Trophoblast cell (in vitro differentiated cells and primary cell): ENCODE measurements around the gene COMMD1.
"Not testable (repeated sequence)": the region's sequence is repeated elsewhere in the genome, so short reads cannot be mapped to it uniquely, and the experiment has no call there.

ENCODE experiments used
- DNase-seq, 2 donors: peaks; one replicate each; pipeline ENCODE4 v3.0.0-alpha.2; 2016
- H2AFZ ChIP-seq: 2 replicates; pipeline ENCODE4 v1.6.1; 2013; ENCODE audit warnings: low read length, moderate library complexity, mild to moderate bottlenecking; ENCODE audit not compliant: insufficient read depth, poor library complexity
- H2AK5ac ChIP-seq: 2 replicates; pipeline ENCODE4 v1.6.1; 2013; ENCODE audit warnings: mild to moderate bottlenecking, low read length
- H2BK120ac ChIP-seq: 2 replicates; pipeline ENCODE4 v1.6.1; 2013; ENCODE audit warnings: low read length, mild to moderate bottlenecking, moderate library complexity; ENCODE audit not compliant: insufficient read depth, poor library complexity
- H2BK12ac ChIP-seq: 2 replicates; pipeline ENCODE4 v1.6.1; 2013; ENCODE audit warnings: mild to moderate bottlenecking, low read length, moderate library complexity
- H2BK5ac ChIP-seq: 2 replicates; pipeline ENCODE4 v1.6.1; 2013; ENCODE audit warnings: low read length, low read depth, moderate library complexity, mild to moderate bottlenecking; ENCODE audit not compliant: poor library complexity
- H3K14ac ChIP-seq: 2 replicates; pipeline ENCODE4 v1.6.1; 2013; ENCODE audit warnings: mild to moderate bottlenecking, low read length
- H3K18ac ChIP-seq: 2 replicates; pipeline ENCODE4 v1.6.1; 2013; ENCODE audit warnings: mild to moderate bottlenecking, low read length
- H3K23ac ChIP-seq: 2 replicates; pipeline ENCODE4 v1.6.1; 2013; ENCODE audit warnings: low read length
- H3K27ac ChIP-seq: 2 replicates; pipeline ENCODE4 v1.5.1; 2013; ENCODE audit warnings: low read depth, mild to moderate bottlenecking, inconsistent platforms, low read length, moderate library complexity
- H3K27me3 ChIP-seq: 2 replicates; pipeline ENCODE4 v1.6.1; 2013; ENCODE audit warnings: inconsistent platforms, mild to moderate bottlenecking, low read length, moderate library complexity; ENCODE audit not compliant: insufficient read depth
- H3K36me3 ChIP-seq, 2 experiments: 1 replicate in 1 of 2; 2 replicates in 1 of 2; pipeline ENCODE4 v1.6.1; 2013; ENCODE audit warnings: low read length in 2 of 2, mild to moderate bottlenecking in 2 of 2, moderate library complexity in 1 of 2; ENCODE audit not compliant: insufficient read depth in 2 of 2, control insufficient read depth in 1 of 2
- H3K4ac ChIP-seq: 2 replicates; pipeline ENCODE4 v1.6.1; 2013; ENCODE audit warnings: low read depth, mild to moderate bottlenecking, low read length, moderate library complexity
- H3K4me1 ChIP-seq, 2 experiments: 1 replicate in 1 of 2; 2 replicates in 1 of 2; pipeline ENCODE4 v1.6.1; 2013; ENCODE audit warnings: low read length in 2 of 2, mild to moderate bottlenecking in 2 of 2, moderate library complexity in 1 of 2; ENCODE audit not compliant: insufficient read depth in 2 of 2, control insufficient read depth in 1 of 2
- H3K4me2 ChIP-seq: 2 replicates; pipeline ENCODE4 v1.6.1; 2013; ENCODE audit warnings: inconsistent platforms, mild to moderate bottlenecking, low read length, moderate library complexity
- H3K4me3 ChIP-seq: 2 replicates; pipeline ENCODE4 v1.5.1; 2013; ENCODE audit warnings: mild to moderate bottlenecking, low read depth, low read length, inconsistent platforms
- H3K79me1 ChIP-seq: one replicate; pipeline ENCODE4 v1.6.1; 2013; ENCODE audit warnings: low read length
- H3K79me2 ChIP-seq: 2 replicates; pipeline ENCODE4 v1.6.1; 2013; ENCODE audit warnings: low read length, mild to moderate bottlenecking; ENCODE audit not compliant: control insufficient read depth, insufficient read depth, poor library complexity
- H3K9ac ChIP-seq: 2 replicates; pipeline ENCODE4 v1.6.1; 2013; ENCODE audit warnings: mild to moderate bottlenecking, low read length
- H3K9me3 ChIP-seq: 2 replicates; pipeline ENCODE4 v1.6.1; 2013; ENCODE audit warnings: low read depth, mild to moderate bottlenecking, control low read depth, inconsistent platforms, low read length; ENCODE audit not compliant: insufficient read depth
- H4K12ac ChIP-seq: 2 replicates; pipeline ENCODE4 v1.6.1; 2013; ENCODE audit warnings: low read depth, mild to moderate bottlenecking, low read length, moderate library complexity
- H4K8ac ChIP-seq: 2 replicates; pipeline ENCODE4 v1.6.1; 2013; ENCODE audit warnings: low read depth, mild to moderate bottlenecking, low read length, moderate library complexity
- H4K91ac ChIP-seq: one replicate; pipeline ENCODE4 v1.6.1; 2013; ENCODE audit warnings: low read depth, mild to moderate bottlenecking, low read length, moderate library complexity
- WGBS: extraction: QIAGEN DNeasy Blood & Tissue Kit; methylation state at CpG from one replicate; pipeline ENCODE4 v1.1.7; 2013; ENCODE audit warnings: missing lambda C conversion rate; ENCODE audit not compliant: insufficient read length, insufficient coverage; ENCODE audit errors: extremely low coverage; 5-methylcytosine and 5-hydroxymethylcytosine counted together

Gene COMMD1

DNA sequence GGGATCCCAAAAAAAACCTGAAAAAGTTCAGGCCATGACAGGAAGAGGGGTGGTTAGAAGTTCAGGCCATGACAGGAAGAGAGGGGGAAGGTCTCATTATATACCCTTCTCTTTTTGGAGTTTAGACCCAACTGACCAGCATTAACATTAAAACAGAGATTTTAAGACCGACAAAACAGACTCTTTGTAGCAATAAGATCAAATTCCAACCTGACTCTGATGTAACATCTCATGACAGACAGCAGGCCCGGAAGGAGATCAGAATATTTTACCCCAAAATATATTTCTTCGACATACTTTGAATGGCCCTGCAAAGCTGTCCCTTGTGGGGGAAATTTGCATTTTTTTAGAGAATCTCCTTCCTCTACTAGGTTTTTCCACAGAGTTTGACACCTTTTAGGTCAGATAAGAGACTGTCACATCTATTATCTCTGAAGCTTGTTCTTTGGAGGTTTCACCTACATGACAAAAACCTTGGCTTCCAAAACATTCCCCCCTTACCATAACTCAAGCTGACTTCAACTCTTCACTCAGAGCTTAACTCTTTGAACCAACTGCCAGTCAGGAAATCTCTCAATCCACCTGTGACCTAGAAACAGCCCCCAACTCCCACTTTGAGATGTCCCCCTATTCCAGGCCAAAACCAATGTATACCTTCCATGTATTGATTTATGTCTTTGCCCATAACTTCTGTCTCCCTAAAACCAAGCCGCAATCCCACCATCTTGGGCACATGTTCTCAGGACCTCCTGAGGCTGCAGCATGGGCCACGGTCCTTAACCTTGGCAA is 239.4 kb downstream of the COMMD1 start:
- H2BK120ac ChIP-seq, result no peak overlapping the region
- H4K8ac ChIP-seq, result no peak overlapping the region
- no peak overlapping the region for H3K18ac ChIP-seq
- H3K79me2 ChIP-seq, result peaks cover 3% of the 10 kb centered on the region
- no peak for DNase-seq
- H3K4ac ChIP-seq, result no peak overlapping the region
- H3K79me1 ChIP-seq, result peaks cover 7% of the 10 kb centered on the region
- no peak overlapping the region for H3K27ac ChIP-seq
- H2BK12ac ChIP-seq, result no peak overlapping the region
- H3K9ac ChIP-seq, result no peak overlapping the region
- H3K14ac ChIP-seq, result no peak overlapping the region
- H2AFZ ChIP-seq, result no peak overlapping the region
- WGBS, result no CpG with 5 or more reads among the region's 5 CpGs
- H3K4me3 ChIP-seq, result no peak overlapping the region
- no peak overlapping the region for H2BK5ac ChIP-seq
- no peaks in the 10 kb centered on the region for H3K9me3 ChIP-seq
- no peak overlapping the region for H3K23ac ChIP-seq
- no peak overlapping the region for H4K91ac ChIP-seq
- H3K36me3 ChIP-seq, result peaks cover 0 to 2% of the 10 kb centered on the region in 2 experiments
- peaks cover 3 to 7% of the 10 kb centered on the region in 2 experiments for H3K4me1 ChIP-seq
- no peaks in the 10 kb centered on the region for H3K27me3 ChIP-seq
- H4K12ac ChIP-seq, result no peak overlapping the region
- H3K4me2 ChIP-seq, result no peak overlapping the region
- no peak overlapping the region for H2AK5ac ChIP-seq

- Histone ChIP-seq H3K36me3 (peaks cover 0 to 2% of the 10 kb centered on the region in 2 experiments), H2AFZ (no peak overlapping the region), H3K79me1 (peaks cover 12% of the 10 kb centered on the region), H3K4me3 (no peak overlapping the region), H3K4me1 (peaks cover 7 to 10% of the 10 kb centered on the region in 2 experiments), H3K79me2 (peaks cover 3% of the 10 kb centered on the region), H3K9ac (no peak overlapping the region), H2BK5ac (no peak overlapping the region), H3K9me3 (no peaks in the 10 kb centered on the region), H2BK12ac (no peak overlapping the region), H4K8ac (no peak overlapping the region), H3K27me3 (no peaks in the 10 kb centered on the region), H3K4ac (no peak overlapping the region), H3K14ac (no peak overlapping the region), H4K12ac (no peak overlapping the region), H3K27ac (no peak overlapping the region), H3K18ac (no peak overlapping the region), H3K23ac (no peak overlapping the region), H2AK5ac (no peak overlapping the region), H4K91ac (no peak overlapping the region), H3K4me2 (no peak overlapping the region), H2BK120ac (no peak overlapping the region)
- DNase-seq, result no peak
- WGBS, result no CpG with 5 or more reads among the region's 5 CpGs
Measured at GRCh38 chr2:62145478-62146100, 240.1 kb downstream of the COMMD1 start.

GRCh38 chr2:62146790-62147189 is 241.3 kb downstream of the COMMD1 start:
- H3K9ac ChIP-seq, H2AFZ ChIP-seq, H4K91ac ChIP-seq, H2BK120ac ChIP-seq, H4K8ac ChIP-seq, H4K12ac ChIP-seq, H2BK12ac ChIP-seq, H3K27ac ChIP-seq, H3K4me2 ChIP-seq, H3K27me3 ChIP-seq, H3K36me3 ChIP-seq, DNase-seq, H2AK5ac ChIP-seq, H3K4ac ChIP-seq, H3K23ac ChIP-seq, H3K9me3 ChIP-seq, H3K4me3 ChIP-seq, H3K18ac ChIP-seq, H2BK5ac ChIP-seq, H3K79me2 ChIP-seq, H3K14ac ChIP-seq: not testable (repeated sequence)
- no CpG with 5 or more reads among the region's 7 CpGs for WGBS
- peaks cover 11 to 14% of the 10 kb centered on the region in 2 experiments for H3K4me1 ChIP-seq
- H3K79me1 ChIP-seq, result peaks cover 14% of the 10 kb centered on the region

- H3K4ac ChIP-seq, result no peak overlapping the region
- H3K4me3 ChIP-seq, result no peak overlapping the region
- peaks cover 11 to 17% of the 10 kb centered on the region in 2 experiments for H3K4me1 ChIP-seq
- H3K18ac ChIP-seq, result no peak overlapping the region
- H3K27ac ChIP-seq, result no peak overlapping the region
- no peak overlapping the region for H2AK5ac ChIP-seq
- H3K79me1 ChIP-seq, result peaks cover 14% of the 10 kb centered on the region
- peak; percentile 66 to 92 for DNase-seq
- H4K12ac ChIP-seq, result no peak overlapping the region
- peak overlapping the region; percentile 95 for H2BK12ac ChIP-seq
- H4K91ac ChIP-seq, result peak overlapping the region; percentile 76
- no peak overlapping the region for H3K23ac ChIP-seq
- H2BK5ac ChIP-seq, result no peak overlapping the region
- no peak overlapping the region for H4K8ac ChIP-seq
- no peak overlapping the region for H3K9ac ChIP-seq
- H3K14ac ChIP-seq, result no peak overlapping the region
- H2BK120ac ChIP-seq, result no peak overlapping the region
- H3K27me3 ChIP-seq, result no peaks in the 10 kb centered on the region
- H2AFZ ChIP-seq, result no peak overlapping the region
- no peaks in the 10 kb centered on the region for H3K9me3 ChIP-seq
- H3K4me2 ChIP-seq, result no peak overlapping the region
- H3K36me3 ChIP-seq, result no peaks in the 10 kb centered on the region
- peaks cover 3% of the 10 kb centered on the region for H3K79me2 ChIP-seq
- WGBS, result no CpG with 5 or more reads among the region's 4 CpGs
Measured at GRCh38 chr2:62147610-62148301, 242.3 kb downstream of the COMMD1 start.
